Frontal cortex (tissue), 4 donors: Measurements from ENCODE around the gene RPL27A. TPM values are rescaled to one million over a fixed set of nuclear protein-coding genes. Genes with fewer than 3 reads are reported as not detected.

Source experiments
- DNase-seq, 2 donors: peaks; one replicate each; pipeline ENCODE4 v3.0.0; 2012; ENCODE audit warnings: low spot score in 2 of 2
- FAIRE-seq: peaks from 2 replicates; lab custom pipeline; 2012; peaks lifted over from hg19 to GRCh38; lab: Jason Lieb, UNC
- total RNA-seq: library from RNA; depleted of rRNA; stranded (reverse); fragments of >200 nt; gene quantifications from one replicate; pipeline ENCODE4 v1.2.3, GENCODE V29; 2014
- donor health status: control.
- donor health status: control.
- donor health status: control.

RPL27A gene
- total RNA-seq, 1 donor from 2014 or later = 667 TPM

GRCh38 chr11:8671651-8672062, 10.9 kb upstream of the RPL27A start:
- DNase-seq (no peak), FAIRE-seq (no peak)

DNA sequence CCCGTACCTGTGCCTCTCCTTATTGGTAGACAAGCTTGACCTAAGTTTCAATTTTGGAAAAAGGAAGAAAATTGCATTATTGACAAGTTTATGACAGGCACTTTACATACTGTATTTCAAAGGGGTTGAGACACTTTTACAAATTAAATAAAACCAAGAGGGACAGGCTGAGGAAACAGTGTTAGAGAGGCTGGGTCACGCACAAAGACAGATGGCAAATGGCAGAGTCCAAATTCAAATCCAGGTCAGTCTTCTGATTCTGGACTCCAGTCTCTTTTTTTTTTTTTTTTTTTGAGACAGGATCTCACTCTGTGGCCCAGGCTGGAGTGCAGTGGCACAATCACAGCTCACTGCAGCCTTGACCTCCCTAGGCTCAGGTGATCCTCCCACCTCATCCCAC, 10.2 kb upstream of the RPL27A start:
- FAIRE-seq = no peak
- DNase-seq = no peak

GRCh38 chr11:8674859-8675258, 7.7 kb upstream of the RPL27A start:
- DNase-seq (no peak), FAIRE-seq (no peak)

GRCh38 chr11:8676458-8676857, 6.1 kb upstream of the RPL27A start:
- FAIRE-seq (no peak), DNase-seq (no peak)

GRCh38 chr11:8679006-8679405, 3.6 kb upstream of the RPL27A start:
- DNase-seq (no peak), FAIRE-seq (no peak)

GRCh38 chr11:8681837-8682302, 722 bp upstream of the RPL27A start:
- no peak for DNase-seq
- FAIRE-seq = no peak

DNA sequence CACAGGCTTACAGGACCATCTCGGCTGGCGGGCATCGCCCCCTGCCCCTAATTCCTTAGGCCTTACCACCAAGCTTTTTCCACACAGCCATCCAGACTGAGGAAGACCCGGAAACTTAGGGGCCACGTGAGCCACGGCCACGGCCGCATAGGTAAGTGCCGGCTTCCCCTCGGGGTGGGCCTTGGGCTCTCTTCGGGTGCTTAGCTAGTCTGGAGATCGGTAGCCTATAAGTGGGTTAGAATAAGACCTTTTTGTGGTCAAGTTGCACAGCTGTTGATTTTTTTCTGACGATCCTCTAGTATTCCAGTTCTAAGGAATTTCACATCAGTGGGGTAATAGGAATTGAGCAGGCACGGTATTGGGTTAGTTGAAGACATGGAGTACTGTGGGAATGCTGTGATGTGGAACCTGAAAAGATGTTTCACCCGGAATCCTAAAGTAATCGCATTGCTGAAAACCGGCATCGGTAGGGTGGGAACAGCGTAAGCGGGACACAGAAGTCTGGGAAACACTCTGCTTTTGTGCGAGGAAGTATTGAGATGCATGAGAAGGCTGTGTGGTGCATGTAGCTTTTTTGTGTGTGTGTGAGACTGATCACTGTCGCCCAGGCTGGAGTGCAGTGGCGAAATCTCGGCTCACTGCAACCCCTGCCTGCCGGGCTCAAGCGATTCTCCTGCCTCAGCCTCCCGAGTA, 669 bp downstream of the RPL27A start:
- no peak for FAIRE-seq
- DNase-seq = no peak

GRCh38 chr11:8684600-8685290, 2.2 kb downstream of the RPL27A start:
- no peak for DNase-seq
- no peak for FAIRE-seq

- DNase-seq (no peak), FAIRE-seq (no peak)
These were observed 2.7 kb downstream of the RPL27A start for GRCh38 chr11:8685306-8685705.

DNA sequence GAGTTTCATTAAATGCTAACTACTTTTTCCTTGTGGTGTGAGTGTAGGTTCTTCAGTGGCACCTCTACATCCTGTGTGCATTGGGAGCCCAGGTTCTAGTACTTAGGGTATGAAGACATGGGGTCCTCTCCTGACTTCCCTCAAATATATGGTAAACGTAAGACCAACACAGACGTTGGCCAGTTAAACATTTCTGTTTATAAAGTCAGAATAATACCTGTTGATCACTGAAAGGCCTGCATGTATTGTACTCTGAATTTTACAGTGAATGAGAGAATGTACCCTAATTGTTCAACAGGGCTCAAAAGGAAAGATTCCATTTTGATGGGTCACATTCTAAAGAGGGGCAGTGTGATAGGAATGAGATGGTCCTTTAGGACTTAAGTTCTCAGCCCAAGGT, 3.2 kb downstream of the RPL27A start:
- DNase-seq (no peak), FAIRE-seq (no peak)

DNA sequence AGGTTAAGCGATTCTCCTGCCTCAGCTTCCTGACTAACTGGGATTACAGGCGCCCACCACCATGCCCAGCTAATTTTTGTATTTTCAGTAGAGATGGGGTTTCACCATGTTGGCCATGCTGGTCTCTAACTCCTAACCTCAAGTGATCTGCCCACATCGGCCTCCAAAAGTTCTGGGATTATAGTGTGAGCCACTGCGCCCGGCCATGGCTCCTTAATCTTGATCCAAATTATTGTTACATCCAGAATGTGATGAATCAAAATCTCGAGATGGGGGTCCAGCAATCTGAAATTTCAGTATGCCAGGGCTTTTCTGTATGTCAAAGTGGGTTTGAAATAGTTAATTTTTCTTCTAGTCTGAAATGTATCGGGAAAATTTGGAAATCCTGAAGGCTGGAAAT, 3.7 kb downstream of the RPL27A start:
- DNase-seq = no peak
- no peak for FAIRE-seq

- peak; percentile 81 to 96 for DNase-seq
- no peak for FAIRE-seq
These were observed 6.1 kb downstream of the RPL27A start for GRCh38 chr11:8688414-8689362.

GRCh38 chr11:8689726-8690255, 7.2 kb downstream of the RPL27A start:
- no peak for DNase-seq
- no peak for FAIRE-seq

DNA sequence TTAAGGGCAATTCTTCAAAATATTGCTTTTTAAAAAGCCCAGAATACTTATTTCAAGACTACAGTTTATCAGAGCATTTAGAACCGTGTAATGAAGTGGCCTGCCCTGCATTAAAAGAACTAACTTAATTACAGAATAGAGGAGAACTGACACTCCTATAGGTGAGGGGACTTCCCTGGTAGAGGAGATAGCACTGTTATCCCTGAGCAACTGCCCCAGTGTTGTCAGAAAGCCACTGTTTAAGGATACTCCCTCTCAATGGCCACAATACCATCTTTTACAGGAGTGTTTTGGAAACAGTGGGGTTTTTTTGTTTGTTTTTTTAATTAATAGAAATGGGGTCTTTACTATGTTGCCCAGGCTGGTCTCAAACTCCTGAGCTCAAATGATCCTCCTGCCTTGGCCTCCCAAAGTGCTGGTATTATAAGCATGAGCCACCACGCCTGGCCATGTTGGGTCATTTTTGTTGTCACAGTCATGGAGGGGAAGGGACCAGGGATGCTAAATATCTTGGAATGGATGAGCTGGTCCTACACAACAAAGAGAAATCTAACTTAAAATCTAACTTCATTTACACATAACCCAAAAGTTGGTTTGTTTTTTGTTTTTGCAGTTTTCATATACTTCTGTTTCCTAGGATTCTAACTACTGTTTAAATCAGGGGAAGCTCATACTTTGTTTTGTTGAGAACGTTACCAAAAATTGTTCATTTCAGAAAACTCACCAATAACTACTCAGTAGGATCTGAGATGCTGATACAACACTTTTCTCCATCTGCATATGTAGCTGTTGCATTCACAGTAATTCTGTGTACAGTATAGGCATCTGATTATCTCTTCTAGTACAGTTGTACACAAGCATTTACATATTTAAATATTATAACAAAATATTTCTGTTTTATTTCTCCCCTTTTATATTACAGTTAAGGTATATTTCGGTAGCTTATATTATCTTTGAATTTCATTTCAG, 8.1 kb downstream of the RPL27A start:
- FAIRE-seq (no peak), DNase-seq (no peak)

GRCh38 chr11:8691601-8692000, 9.0 kb downstream of the RPL27A start:
- no peak for FAIRE-seq

DNA sequence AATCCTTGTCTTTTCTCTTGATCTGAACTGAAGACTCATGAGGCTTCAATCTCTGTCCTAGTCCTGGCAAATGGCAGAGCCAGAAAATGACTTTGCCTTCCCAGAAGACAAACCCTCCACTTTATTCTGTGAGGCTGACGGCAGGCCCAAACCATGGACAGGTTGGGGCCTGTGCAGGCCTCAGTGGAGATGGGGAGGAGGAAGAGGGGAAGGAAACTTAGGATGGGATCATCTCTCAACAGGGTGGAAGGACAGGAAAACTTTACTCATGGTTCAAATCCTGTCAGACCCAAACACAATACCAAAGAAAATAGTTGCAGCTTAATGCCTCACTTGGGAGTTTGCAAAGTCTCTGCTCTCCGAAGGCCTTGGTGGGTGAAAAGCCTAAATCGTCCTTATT, 9.8 kb downstream of the RPL27A start:
- FAIRE-seq (no peak), DNase-seq (no peak)

More at GRCh38 chr11:8691601-8692000, 9.0 kb downstream of the RPL27A start:
- no peak for DNase-seq

GRCh38 chr11:8693010-8693551, 10.5 kb downstream of the RPL27A start:
- no peak for DNase-seq
- FAIRE-seq = no peak

GRCh38 chr11:8693555-8693954, 11.0 kb downstream of the RPL27A start:
- no peak for DNase-seq
- FAIRE-seq = no peak

DNA sequence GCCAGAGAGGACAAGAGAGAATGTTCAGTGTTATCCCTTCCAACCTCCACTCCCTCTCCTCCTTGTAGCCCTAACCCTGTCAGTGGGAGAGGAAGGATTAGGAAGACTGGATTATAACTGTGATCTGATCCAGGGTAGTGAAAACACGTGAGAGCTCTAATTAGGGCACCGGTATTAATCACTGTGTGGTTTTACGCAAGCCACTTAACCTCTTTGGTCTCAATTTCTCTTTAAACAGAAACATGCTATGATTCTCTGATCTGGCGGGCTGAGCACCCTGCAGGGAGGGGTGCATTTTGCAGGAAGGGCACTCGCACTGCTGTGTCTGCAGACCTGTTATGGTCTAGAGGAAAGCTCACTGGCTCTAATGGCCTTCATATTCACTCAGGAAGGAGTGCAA, 11.5 kb downstream of the RPL27A start:
- no peak for DNase-seq
- no peak for FAIRE-seq
